Glomerular visceral epithelial cell (primary cell): Measurements from ENCODE around the gene RSAD1.

Source experiments
- DNase-seq: peaks from one replicate; pipeline ENCODE4 v3.0.0-alpha.2; 2016; ENCODE audit errors: extremely low spot score

RSAD1 gene

DNA sequence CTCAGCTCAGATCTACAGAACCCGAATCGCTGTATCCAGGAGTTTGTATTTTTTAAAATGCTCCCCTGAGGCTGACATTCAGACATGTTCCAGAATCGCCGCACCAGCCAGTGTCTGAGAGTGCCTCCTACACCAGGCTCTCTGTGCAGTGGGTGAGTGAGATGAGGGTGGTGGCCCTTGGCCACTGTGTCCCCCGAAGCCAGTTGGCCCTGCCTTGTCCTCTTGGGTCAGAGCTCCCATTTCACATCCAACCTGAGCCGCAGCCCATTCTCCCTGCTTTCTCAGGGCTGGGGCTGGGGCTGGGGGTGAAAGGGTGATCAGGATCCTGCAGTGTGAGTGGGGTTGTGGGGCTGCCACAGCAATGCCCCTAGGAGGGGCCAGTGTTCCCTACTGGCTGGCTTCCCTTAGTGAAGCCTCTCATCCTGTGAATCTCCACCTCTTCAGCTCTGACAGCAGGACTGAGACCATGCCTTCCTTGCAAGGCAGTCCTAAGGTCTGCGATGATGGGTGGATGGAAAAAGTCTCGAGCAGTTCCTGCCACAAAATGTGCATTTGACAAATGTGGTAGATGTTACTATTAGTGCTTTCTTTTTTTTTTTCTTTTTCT is 16.7 kb downstream of the RSAD1 start:
- no peak for DNase-seq

DNA sequence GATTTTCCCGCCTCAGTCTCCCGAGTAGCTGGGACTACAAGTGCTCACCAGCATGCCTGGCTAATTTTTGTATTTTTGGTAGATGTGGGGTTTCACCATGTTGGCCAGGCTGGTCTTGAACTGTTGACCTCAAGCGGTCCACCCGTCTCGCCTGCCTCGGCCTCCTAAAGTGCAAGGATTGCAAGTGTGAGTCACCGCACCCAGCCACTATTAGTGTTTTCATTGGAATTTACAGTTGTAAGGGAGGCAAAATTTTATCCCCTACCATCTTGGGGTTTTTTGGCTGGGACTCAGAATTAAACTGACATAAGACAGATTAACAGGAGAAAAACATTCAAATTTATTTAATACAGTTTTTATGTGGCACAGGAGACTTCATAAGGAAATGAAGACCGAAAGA is 17.3 kb downstream of the RSAD1 start:
- DNase-seq, result peak; percentile 20

DNA sequence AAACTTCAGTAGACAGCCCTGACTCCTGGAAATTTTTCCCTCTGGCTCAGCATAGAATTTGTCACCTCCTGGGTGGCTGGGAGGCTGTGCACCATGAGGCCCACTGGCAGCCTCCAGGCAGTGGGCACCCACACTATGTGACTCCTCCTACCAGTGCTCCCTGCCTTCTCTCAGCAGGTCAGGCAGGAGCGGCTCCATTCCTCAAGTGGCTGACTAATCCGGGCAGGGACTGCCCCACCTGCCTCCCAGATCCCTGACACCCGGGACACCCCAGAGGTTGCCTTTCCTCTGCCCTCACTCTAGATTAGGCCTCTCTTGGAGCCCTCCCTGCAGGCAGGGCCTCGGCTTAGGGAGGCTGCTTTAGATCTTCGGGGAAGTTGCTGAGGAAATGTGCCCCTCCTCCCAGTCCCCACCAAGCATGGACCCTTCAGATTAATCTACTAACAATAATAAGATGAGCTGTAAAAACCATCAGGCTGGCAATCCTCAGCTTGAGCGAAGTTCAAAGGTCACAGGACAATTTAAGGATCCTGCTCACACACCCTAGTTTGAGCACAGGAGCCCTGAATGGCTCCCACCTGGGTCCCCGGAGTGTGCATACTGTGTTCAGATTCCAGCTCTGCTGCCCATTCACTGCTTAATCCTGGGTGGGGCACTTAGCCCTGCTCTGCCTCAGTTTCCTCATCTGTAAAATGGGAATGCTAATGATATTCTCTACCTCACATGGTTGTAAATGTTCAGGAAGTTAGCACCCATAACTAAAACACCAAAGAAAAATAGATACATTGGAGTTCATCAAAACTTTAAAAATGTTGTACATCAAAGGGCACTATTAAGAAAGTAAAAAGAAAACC is 19.6 kb downstream of the RSAD1 start:
- DNase-seq, result peak; percentile 25

DNA sequence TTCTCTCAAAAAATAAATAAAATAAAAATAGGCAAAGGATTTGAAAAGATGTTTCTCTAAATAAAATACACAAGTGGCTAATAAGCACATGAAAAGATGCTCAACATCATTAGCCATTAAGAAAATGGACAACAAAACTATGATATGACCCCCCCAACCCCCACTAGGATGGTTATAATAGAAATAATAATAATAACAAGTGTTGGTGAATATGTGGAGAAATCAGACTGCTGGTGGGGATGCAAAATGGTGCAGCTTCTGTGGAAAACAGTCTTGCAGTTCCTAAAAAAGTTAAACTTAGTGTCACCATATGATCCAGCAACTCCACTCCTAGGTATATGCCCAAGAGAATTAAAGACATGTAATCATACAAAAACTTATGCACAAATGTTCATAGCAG is 20.6 kb downstream of the RSAD1 start:
- DNase-seq, result no peak

DNA sequence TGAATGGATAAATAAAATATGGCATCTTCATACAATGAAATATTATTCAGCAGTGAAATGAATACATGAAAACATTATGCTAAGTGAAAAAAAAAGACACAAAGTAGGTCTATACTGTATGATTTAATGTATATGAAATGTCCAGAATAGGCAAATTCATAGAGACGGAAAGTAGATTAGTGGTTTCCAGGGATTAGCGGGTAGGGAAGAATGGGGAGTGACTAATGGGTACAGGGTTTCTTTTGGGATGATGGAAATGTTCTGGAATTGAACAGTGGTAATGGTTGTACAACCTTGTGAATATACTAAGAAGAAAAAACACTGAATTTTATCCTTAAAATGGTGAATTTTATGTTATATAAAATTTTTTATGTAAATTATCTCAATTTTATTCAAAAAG is 21.1 kb downstream of the RSAD1 start:
- DNase-seq, result no peak

DNA sequence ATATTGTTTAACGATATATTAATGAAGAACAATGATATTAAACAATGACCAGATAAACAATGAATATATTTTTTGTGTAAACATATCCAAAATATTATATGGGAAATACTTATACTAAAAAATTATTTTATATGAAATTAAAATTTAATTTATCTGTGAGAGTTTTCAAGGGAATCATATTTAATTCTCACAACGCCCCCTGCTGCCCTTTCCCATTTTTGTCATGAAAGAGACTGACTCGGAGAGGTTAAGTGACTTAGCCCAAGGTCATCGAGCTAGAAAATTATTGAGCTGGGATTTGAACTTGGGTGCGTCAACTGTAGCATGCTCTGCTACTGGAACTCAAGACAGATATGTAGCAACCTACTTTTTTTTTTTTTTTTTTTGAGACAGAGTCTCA is 22.4 kb downstream of the RSAD1 start:
- DNase-seq, result peak; percentile 27

DNA sequence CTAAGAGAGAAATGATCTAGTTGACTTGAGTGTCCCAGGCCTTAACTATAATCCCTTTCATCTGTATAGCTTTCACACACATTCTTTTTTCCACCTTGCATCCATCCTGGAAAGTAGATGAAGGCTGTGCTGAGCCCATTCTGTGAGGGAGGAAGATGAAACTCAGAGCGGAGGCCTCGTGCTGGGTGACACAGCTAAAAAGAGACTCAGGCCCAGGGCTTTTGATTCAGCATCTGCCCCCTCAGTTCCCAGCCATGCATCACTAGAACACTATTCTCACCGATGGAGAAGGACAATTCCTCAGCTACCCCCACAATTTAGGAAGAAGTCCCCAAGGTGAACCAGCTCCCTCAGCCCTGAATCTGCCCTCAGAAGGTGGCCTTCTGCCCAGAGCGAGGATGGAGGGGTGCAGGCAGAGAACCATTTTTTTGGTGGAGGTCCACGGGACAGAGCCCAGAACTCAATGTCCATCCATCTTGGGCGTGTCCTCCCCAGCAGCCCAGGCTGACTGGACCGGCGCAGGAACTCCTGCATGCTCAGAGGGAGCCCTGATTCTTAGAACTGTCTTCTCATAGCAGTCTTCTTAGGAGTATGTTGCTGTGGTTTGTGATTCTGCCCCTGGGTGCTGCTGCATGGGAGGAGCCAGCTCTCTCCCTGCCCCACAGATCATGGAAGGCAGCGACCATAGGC is 23.8 kb downstream of the RSAD1 start:
- no peak for DNase-seq

DNA sequence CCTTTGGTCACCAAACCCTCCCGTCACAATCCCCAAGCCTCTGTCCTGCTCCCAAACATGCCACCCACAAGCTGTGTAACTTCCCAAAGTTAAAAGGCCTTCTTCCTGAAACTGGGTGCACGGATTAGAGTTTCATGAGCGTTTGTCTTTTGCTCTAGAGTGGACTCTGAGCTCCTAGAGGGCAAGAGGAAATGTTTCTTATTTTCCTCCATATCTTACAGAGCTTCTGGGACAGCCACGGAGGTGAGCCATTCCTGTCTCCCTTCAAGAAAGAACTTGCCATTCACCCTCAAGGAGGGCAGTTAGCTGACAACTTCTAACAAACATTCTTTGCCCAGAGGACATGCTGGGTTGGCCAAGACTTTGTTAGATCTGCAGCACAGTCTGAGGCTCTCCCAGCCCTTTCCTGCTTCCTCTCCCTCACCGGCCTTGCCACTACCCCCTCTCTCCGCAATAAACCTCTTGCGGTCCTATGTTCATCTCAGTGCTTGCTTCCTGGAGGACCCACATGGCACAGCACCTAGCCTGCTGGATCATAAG is 27.0 kb downstream of the RSAD1 start:
- DNase-seq, result no peak

DNA sequence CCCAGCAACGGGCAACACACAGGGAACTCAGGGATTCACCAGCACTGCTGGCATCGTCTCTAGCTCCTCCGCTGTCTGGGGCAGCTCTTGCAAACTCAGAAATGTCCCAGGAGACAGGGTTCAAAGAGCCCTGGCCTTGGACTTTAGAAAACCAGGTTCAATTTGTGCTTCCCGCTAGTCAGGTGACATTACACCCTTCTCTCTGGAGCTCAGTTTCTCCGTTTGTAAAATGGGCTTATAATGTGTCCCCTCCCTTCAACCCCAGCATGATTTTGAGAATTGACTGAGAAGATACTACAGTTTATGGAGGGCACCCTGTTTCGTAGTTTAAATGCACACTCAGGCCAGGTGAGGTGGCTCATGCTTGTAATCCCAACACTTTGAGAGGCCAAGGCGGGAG is 27.6 kb downstream of the RSAD1 start:
- DNase-seq, result no peak

DNA sequence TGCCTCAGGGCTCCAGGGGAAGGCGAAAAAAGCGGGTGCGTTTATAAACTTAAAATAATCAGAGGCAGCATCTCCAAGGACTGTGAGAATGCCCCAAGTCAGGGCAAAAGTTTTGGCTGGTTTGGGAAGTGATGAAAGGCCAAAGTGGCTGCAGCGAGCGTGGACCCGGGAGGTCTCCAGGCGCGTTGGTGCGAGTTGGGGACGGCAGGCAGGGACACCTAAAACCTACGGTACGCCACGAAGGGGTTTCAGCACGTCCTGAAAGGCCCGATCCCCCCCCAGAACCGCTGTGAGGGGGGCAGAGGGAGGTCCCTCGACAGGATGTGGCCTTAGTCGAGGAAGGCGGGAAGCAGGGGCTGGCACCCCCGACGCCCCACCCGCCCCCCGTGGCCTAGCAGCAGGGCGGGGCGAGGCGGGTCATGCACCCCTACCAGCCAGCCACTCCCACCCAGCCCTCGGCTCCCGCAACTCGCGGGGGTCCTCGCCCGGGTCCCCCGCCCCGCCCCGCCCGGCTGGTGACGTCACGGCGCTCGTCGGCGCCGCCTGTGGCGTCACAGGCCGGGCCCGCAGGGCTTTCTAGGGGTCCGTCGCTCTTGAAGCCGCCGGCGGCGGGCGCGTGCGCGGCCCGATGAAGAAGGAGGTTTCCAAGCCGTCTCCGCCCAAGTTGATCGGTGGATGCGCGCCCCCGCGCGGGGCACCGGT is 29.4 kb downstream of the RSAD1 start, which contains the start of gene MYCBPAP:
TSS of gene MYCBPAP (plus strand) at position 569 of the 702 bp plus-strand sequence. CDS start 236 bp downstream, outside the sequence.
- no peak for DNase-seq

DNA sequence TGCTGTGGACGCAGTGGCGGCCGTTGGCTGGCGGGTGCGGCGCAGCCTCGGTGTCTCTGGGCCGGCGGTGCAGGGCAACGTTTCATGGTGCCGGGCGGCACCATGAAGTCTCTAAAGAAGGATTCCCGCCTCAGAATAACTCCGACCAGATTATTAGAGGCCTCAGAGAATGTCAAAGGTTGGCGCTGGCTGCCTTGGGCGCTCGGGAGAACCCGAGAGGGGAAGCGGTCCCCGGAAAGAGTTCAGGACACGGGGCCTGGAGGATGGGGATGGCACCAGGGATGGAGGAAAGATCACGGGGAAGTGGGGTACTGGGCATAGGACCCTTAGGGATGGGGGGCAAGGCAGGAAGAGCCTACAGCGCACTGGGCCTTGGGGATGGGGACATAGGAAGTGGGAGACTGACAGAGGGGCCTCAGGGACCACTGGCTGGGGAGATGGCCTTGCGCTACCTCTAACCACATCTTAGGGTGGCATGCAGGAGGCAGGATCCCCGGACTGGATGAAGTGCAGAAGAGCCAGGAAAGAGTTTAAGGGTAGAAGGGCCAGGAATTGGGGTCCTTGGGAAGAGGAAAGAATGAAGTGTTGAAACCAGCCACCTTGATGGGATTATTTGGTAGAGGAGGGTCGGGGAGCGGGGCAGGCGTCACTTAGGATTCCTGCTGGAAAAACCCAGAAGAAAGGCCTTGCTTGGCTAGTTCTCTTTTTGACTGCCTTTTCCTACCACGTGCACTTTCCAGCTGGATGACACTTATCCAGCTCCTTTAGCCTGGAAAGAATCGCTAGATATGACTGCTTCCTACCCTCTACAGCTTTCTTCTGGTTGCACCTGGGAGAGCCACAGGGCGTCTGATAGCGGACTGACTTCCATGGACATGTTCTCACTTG is 30.2 kb downstream of the RSAD1 start:
- no peak for DNase-seq

DNA sequence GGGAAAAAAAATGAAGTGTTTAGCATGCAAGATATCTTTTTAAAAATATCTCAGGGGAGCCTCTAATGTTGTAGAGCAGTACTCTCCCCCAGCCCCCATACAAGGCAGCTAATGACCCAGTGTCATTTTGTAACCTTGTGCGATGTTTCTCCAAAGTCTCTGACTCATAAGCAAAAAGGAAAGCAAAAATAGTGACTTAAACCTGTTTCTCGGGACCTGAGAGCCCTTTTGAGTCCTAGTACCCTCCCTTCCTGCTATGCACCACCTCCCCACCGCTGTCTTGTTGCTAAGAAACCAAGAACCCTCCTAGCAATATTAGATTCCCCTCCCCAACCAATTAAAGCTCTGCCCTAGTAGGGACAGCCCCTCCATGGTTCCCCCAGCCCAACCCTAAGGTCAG is 32.4 kb downstream of the RSAD1 start:
- no peak for DNase-seq

DNA sequence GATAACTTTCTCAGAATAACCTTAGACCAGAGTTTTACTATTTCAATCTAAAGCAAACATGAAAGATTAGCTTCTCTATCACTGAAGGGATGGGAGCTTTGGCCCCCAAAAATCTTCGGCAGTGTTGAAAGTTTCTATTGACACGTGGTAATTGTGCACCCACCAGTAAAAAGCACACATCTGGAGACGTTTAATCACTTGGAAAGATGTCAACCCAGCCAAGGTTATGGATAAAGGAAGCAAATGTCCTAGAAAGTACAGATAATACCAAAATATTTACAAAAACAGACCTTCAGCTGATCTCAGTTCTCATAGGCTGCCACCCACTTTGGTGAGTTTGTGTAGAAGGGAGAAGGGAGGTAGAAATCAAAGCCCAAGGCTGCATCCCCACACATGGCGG is 34.8 kb downstream of the RSAD1 start:
- no peak for DNase-seq

DNA sequence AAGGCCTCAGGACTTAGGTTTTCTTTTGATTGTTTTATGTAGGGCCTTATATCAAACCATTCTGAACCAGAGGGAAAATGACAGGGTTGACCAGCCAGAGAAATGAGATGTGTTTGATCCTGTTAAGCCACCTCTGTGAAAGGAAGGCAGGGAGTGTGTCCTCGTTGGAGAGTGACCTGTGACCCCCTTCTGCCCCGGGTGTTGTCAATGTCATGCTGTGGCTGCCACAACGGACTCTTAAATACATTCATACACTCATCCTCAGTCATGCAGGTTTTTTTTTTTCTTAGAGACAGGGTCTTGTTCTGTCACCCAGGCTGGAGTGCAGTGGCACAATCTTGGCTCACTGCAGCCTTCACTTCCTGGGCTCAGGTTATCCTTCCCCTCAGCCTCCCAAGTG is 35.7 kb downstream of the RSAD1 start:
- no peak for DNase-seq

DNA sequence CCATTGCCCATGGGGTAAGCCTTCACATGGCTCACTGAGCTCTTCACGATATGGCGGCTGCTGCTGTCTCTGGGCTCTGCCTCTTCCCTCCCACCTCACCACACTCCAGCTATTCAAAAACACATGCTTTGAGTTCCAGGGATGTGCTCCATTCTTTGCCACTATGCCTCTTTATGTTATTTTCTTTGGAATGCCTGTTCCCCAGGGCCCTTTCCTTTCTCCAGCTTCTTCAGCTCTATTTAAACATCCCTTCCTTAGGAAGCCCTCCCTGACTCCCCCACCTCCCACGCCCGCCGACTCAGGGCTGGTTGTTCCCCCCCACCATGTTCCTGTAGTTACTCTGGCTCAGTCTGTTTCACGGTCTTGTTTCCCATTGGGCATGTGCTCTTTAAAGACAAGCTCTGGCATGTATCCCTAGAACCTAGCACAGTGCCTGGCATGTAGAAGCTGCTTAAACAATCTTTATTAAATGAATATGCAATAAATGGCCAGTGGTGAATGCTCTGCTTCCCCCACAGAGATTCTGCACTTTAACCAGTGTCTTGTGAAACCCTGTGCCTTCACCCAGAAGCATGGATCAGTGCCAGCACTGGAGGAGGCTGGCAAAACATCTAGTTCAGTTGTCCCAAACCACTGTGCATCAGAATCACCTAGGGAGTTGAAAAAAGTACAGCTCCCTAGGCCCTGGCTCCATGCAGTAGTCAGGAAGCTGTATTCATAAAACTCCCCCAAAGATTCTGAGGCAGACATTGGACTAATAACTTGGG is 36.5 kb downstream of the RSAD1 start:
- peak; percentile 53 for DNase-seq

DNA sequence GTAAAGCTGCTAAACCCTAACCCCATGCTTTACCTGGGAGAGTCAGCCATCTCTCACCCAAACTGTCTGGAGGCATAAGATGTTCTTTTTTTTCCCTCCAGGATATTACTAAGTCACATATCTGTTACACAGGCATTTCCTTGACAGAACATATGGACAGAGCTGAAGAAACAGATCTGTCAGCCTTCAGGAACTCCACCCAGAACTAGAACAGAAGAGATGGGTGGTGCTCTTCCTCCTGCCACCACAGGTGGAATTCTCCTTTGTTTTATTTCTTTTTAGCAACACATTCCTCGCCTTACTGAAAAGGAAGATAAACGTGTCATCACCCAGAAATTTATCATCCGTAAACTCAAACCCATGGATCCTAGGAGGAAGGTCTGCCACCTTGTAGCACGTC is 38.4 kb downstream of the RSAD1 start:
- no peak for DNase-seq

DNA sequence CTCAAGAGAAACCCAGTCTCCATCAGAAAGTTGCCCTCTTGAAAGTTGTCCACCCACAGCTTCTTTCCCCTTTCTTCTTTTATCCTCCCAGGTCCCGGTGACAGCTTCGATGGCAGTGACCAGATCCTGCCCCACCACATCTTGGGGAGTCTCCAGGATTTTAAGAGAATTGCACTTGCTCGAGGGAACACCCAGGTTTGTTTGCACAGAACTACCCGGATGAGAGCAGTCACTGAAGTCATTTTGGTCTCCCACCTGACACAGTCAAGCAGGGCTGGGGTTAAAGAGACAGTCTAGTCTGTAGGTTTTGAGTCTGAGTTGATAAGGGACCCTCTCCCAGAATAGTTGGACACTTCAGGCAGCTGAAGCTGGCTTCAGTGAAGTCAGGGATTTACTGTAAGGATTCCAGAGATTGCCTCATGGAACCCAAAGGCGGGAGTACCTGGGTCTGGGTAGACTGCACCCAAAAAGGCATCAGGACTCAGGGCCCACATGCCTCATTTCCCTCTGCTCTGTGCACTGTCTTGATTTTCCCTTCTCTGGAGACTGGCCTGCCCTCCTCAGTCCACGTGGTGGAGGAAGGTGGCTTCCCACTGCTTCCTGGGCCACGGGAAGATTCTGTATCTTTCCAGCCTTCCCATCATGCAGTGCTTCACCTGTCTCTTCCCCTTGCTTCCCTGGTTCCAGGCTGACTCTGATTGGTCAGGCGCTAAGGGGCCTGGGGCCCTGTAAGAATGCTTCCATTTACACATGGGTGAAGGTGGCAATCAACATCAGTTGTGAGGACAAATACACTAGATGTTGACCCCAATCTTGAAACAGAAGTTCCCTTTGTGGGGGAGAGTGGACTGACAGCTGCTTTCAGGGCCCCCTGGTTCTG is 39.1 kb downstream of the RSAD1 start:
- no peak for DNase-seq

DNA sequence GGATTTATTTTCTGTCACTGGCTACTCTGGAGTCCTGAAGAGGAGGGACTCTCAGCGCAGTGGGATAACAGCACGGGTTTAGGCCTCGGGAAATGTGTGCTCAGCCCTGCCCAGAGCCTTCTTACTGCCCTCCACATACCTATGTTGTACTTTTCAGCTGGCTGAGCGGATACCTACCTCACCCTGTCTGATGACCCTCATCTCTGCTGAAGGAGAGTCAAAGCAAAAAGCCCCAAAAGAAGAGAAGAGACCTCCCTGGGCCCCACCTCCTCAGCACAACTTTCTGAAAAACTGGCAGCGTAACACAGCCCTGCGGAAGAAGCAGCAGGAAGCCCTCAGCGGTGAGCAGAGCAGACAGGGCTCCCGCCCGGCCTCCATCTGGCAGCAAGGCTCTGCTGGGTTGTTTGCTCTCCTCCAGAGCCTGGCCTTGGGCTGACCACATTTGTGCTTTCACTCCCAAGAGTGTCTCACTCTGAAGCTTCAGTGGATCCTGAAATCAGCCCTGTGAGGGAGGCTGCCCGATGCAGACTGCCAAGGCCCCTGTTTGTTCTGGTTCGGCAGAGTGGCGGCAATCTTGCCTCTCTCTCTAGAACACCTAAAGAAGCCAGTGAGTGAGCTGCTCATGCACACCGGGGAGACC is 39.8 kb downstream of the RSAD1 start:
- DNase-seq, result no peak
